ENCODE data around the gene UBXN11.

The UBXN11 gene

GRCh38 chr1:26318338-26319064 lies 12.1 kb upstream of the UBXN11 start:
- H3K9me3 ChIP-seq (ENCODE audit: insufficient read depth, low read length): no peaks in the 10 kb centered on the region
- no peaks in the 10 kb centered on the region for H4K20me1 ChIP-seq (ENCODE audit: insufficient read depth, low read length)
- no peak overlapping the region for H2AFZ ChIP-seq (ENCODE audit: low read depth, low read length)
- TF ChIP-seq EZH2phosphoT487 (IDR thresholded peaks at IDR 0.05; ENCODE audit: low read depth) (no peak), CTCF (IDR thresholded peaks at IDR 0.05; ENCODE audit: low read depth, low read length) (no peak)
- no peaks in the 10 kb centered on the region for H3K36me3 ChIP-seq (replicated peaks; ENCODE audit: low read depth, low read length)
- no peaks in the 10 kb centered on the region for H3K79me2 ChIP-seq (ENCODE audit: low read length)
- H3K4me3 ChIP-seq (ENCODE audit: low read length): no peak overlapping the region
- peaks cover 46% of the 10 kb centered on the region for H3K4me1 ChIP-seq (ENCODE audit: low read length)
- H3K4me2 ChIP-seq (ENCODE audit: low read length): peak overlapping the region; percentile 49
- no peak overlapping the region for H3K9ac ChIP-seq (ENCODE audit: low read length)
- no peaks in the 10 kb centered on the region for H3K27me3 ChIP-seq (ENCODE audit: low read depth, low read length)
- no peak overlapping the region for H3K27ac ChIP-seq (ENCODE audit: low read length)

GRCh38 chr1:26317612-26318337 lies 11.3 kb upstream of the UBXN11 start, which contains the start of gene CD52:
Gene CD52, plus strand, starts transcription at chr1:26317958. Its CDS starts 60 bp downstream, at chr1:26318018.
- H3K4me3 ChIP-seq (ENCODE audit: low read length): peak within 1 kb of the TSS; percentile 31; the same call in 1 of the 2 replicates
- peak within 1 kb of the TSS; percentile 20; the same call in 1 of the 2 replicates for H3K9ac ChIP-seq (ENCODE audit: low read length)
- H2AFZ ChIP-seq (ENCODE audit: low read depth, low read length): peak within 1 kb of the TSS; percentile 81
- no peaks in the 10 kb centered on the region for H3K79me2 ChIP-seq (ENCODE audit: low read length)
- H3K36me3 ChIP-seq (replicated peaks; ENCODE audit: low read depth, low read length): no peaks in the 10 kb centered on the region
- no peak within 1 kb of the TSS; the same call in 1 of the 2 replicates for H3K27ac ChIP-seq (ENCODE audit: low read length)
- H3K4me1 ChIP-seq (ENCODE audit: low read length): peaks cover 46% of the 10 kb centered on the region
- no peaks in the 10 kb centered on the region for H4K20me1 ChIP-seq (ENCODE audit: insufficient read depth, low read length)
- no peaks in the 10 kb centered on the region for H3K9me3 ChIP-seq (ENCODE audit: insufficient read depth, low read length)
- H3K27me3 ChIP-seq (ENCODE audit: low read depth, low read length): no peaks in the 10 kb centered on the region
- TF ChIP-seq CTCF (IDR thresholded peaks at IDR 0.05; ENCODE audit: low read depth, low read length) (no peak), EZH2phosphoT487 (IDR thresholded peaks at IDR 0.05; ENCODE audit: low read depth) (no peak)
- H3K4me2 ChIP-seq (ENCODE audit: low read length): peak within 1 kb of the TSS; percentile 49

- Histone ChIP-seq H3K9me3 (ENCODE audit: insufficient read depth, low read length) (no peaks in the 10 kb centered on the region), H3K9ac (ENCODE audit: low read length) (peak overlapping the region; percentile 20; the same call in 1 of the 2 replicates), H3K4me2 (ENCODE audit: low read length) (peak overlapping the region; percentile 49), H3K36me3 (replicated peaks; ENCODE audit: low read depth, low read length) (no peaks in the 10 kb centered on the region), H3K4me1 (ENCODE audit: low read length) (peaks cover 45% of the 10 kb centered on the region), H3K79me2 (ENCODE audit: low read length) (no peaks in the 10 kb centered on the region), H3K27ac (ENCODE audit: low read length) (no peak overlapping the region; the same call in 1 of the 2 replicates), H3K27me3 (ENCODE audit: low read depth, low read length) (no peaks in the 10 kb centered on the region), H4K20me1 (ENCODE audit: insufficient read depth, low read length) (no peaks in the 10 kb centered on the region), H2AFZ (ENCODE audit: low read depth, low read length) (peak overlapping the region; percentile 81), H3K4me3 (ENCODE audit: low read length) (peak overlapping the region; percentile 31; the same call in 1 of the 2 replicates)
- TF ChIP-seq CTCF (IDR thresholded peaks at IDR 0.05; ENCODE audit: low read depth, low read length) (no peak), EZH2phosphoT487 (IDR thresholded peaks at IDR 0.05; ENCODE audit: low read depth) (no peak)
Observed at GRCh38 chr1:26317146-26317545, 10.7 kb upstream of the UBXN11 start.

Data from OCI-LY3 (cell line).